NT2/D1 (cell line): ENCODE results near the gene PHLPP1.

Experiments
- YY1 ChIP-seq: IDR thresholded peaks from 2 replicates; pipeline ENCODE4 v1.6.1; 2011; ENCODE audit not compliant: insufficient read length, insufficient read depth
- ZNF274 ChIP-seq: IDR thresholded peaks from 2 replicates; pipeline ENCODE4 v1.6.1; 2011; ENCODE audit warnings: mild to moderate bottlenecking, low read depth, low read length

- no peak for TF ChIP-seq YY1
- TF ChIP-seq ZNF274, result no peak
Measured at GRCh38 chr18:62829936-62830335, 114.6 kb downstream of the PHLPP1 start.
